ENCODE results near the gene ANXA8L1.
"Not testable (repeated sequence)": the region's sequence is repeated elsewhere in the genome, so short reads cannot be mapped to it uniquely, and the experiment has no call there.

The ANXA8L1 gene

DNA sequence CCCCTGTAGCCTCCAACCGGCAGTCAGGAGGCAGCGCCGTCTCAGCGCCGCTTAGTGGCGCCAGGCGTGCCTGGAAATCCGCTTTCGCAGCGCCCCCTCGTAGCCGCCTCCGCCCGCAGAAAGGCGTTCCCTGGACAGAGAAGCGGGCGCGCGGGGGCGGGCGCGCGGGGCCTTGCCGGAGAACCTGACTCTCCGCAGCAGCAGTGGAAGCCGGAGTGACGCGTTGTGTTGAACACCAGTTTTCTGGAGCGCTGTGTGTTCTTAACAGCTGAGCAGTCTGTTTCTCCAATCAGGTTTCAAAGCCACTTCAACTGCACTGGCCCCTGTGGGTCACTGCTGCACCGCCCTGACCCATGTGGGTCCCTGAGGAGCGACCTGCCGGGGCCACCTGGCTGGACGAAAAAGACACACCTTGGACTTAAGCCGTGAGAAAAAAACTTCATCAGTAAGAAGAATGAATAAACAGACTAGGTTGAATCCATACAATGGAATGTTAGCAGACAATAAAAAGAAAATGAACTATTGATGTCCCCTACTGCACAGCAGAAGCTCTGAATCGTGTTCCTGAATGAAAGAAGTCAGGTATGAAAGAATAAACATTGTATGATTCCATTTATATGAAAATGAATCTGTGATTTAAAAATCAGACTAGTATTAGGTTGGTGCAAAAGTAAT lies 22.8 kb downstream of the ANXA8L1 start:
- not testable (repeated sequence) for DNase-seq

DNA sequence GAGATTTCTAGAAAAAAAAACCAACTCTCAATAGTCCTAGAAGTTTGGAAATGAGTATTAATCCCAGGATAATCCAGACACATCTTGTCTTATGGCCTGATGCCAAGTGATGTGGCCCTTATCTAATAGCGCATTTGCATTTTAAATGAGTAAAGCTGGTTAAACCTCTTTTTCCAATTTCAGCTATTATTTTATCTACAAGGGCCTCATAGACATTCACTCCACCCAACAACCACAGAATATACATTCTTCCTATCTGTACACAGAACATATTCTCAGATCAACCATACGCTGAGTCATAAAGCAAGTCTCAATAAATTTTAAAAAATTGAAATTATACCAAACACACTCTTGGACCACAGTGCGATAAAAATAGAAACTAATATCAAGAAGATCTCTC lies 34.0 kb downstream of the ANXA8L1 start:
- DNase-seq, result not testable (repeated sequence)

DNA sequence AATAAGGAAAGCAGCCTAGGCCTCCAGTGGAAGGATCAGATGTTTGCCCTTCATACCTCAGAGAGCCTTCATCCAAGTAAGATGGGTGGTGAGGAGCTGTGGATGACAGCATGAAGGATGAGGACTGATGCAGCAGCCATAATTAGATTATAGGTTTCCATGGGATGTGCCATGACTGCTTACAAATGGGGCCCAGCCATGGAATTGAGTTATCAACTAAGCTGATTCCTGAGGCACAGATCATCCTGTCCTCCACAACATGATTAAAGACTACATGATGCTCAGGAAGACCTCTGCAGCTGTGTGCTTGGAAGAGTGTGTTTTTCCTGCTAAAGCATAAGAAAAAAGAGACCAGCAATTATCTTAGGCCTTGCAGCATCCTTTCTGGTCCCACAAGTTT lies 35.5 kb downstream of the ANXA8L1 start:
- not testable (repeated sequence) for DNase-seq

DNA sequence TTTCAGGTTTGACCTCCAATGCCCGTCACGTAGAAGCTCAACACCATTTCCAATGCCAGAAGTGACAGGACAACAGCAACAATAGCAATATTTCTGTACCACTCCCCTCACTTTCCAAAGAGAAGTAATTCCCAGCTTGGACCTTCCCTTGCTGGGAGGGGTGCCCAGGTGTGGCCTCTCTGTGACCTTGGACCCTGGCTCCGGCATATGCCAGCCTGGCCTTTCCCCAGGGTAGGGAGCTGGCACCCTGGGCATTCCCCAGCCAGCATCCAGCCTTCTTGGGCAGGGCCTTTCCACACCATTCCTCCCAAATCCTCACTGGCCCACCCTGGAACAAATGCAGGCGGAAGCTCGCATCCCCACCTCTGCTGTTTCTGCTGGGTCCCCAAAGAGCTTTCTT lies 37.1 kb downstream of the ANXA8L1 start:
- DNase-seq, result not testable (repeated sequence)

DNA sequence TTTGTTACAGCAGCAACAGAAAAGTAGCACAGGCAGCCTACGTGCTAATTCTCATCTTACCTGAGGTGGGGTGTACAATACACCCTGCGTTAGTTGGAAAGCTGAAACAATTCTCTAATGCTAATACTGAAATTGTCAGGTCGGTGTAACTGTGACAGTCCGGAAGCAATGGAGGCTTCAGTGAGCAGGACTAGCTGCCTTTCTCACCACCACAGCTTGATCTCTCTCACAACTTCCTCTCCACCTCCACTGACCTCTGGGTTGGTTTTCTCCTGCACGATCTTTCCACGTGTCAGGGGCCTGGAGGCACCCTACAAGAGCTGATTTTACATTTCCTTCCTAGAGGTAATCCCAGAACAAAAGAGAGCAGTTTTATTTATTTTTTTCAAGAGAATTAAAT lies 39.7 kb downstream of the ANXA8L1 start:
- DNase-seq, result not testable (repeated sequence)

DNA sequence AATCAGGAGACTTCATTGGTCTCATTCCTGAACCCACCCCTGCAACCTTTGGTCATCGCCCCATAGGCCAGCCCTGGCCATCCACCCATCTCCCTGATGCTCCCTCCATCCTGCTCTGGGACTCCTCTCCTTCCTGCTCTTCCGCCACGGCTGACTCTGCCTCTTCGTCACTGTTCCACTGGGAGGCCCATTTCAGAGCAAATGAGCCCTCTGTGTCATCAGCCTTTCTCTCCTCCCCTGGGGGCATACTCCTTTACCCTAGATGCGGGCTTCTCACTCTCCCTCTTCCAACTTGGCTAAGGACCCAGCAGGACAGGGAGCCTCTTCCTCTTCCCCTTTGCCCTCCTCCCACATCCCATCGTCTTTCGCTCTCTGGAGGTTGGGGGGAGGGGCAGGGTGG lies 42.7 kb downstream of the ANXA8L1 start:
- DNase-seq, result not testable (repeated sequence)

DNA sequence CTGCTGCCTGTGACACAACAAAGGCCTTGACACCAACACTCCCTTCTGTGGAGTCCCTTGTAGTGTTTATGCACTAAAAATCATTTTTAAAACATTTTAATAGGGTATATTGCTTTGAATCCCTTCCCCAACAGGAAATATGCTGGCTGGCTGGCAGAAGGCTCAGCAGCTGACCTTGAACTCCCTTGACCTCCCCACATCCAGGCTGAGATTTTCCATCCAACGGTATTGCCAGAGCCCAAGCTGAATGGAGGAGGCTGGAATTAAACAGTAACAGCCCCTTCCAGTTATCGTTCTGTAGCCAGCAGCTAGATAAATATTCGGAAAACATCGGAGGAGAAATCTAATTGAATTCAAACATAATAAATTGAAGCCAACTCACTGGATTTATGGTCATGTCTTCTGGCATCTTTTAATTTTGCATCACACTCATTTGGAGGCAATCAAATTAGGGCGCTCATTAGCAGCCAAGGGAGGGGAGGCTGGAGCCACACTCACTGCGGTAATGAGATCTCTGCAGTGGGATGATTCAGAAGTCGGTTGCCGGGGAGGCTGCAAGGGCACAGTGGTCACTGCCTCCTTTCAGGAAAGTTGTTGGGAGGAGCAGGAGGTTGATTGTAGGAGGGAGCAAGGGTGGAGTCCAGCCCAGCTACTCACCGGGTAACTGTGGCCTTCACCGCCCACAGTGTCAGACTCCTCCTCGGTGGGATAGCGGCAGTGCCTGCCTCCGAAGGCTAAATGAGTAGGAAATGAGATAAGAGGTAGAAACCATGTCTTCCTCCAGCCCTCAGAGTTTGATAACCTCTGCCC lies 44.2 kb downstream of the ANXA8L1 start:
- not testable (repeated sequence) for DNase-seq

DNA sequence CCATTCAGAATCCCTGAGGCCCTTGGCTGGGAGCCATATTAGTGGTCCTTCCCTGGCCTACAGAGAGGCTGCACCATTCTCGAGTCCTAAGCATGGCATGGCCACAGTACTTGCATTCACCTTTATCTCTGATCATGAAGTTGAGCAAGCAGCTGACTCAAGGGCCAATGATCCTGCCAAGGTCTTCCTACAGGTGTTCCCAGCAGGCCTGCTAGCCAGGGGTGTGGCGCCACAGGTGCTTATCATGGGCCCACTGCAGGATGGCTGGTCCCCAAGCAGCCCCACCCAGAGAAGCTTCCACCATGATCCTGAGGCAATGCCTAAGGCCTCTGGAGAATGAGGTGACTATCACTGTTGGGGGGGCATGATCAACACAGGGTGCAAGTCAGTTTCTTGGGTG lies 48.0 kb downstream of the ANXA8L1 start:
- DNase-seq, result not testable (repeated sequence)

DNA sequence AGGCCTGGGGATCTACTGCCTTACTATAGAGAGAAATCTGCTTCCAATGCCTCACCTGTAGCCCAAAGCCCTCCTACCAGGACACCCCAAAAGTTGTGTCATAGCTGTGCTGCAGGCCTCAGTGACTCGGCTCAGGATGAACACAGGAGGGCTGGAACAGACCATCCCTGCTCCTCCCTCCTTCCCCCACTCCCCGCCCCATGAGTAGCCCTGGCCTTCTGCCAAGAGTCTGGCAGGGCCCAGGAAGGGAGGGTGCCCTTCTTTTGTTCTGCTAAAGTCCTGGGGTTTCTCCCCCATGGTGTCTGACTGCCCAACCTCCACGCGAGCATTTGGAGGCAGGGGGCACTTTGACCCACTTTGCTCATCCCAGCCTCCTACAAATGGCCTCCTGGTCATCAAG lies 65.4 kb downstream of the ANXA8L1 start:
- DNase-seq, result not testable (repeated sequence)
